RKO (cell line): ENCODE results near the gene SMAGP.

Experiments used
- DNase-seq: peaks from one replicate; pipeline ENCODE4 v3.0.0-alpha.2; 2016; ENCODE audit warnings: low spot score

SMAGP gene

DNA sequence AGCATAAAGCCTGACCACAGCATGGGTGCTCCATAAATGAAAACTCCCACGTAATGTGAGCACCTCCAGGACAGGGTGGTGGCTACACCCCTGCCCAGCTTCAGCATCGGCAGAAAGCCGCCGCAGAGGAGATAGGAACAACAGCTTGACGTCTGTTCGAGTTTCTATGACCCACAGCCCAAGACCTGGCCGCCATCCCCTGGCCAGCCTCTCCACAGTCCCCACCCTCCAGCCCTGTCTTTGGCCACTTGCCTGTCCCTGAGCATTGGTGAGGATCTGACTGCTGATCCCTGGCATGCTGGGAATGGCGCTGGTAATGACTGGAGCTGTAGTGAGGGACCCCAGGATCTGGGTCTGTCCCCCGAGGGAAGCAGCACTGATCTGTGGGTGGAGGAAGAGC lies 73.7 kb downstream of the SMAGP start:
- DNase-seq = no peak

DNA sequence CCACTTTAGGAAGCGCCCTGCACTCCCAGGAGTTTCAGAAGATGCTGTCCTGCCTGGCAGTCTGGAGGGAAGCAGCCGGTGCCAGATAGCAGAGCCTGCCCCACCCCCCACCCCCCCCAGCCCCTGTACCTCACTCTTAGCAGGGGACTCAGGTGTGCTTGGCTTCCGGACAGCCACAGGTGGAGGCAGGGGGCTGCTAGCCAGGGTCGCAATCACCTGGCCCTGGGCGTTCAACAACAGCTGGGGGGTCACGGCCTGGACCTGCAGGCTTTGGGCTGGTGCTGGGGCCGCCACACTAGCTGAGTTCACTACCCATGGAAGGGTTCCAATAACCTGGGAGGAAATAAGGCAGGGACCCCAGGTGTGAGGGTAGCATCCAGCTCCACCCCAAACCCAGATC lies 74.4 kb downstream of the SMAGP start:
- DNase-seq = no peak
